Liver (tissue), 9 donors: ENCODE data around the gene KSR2. TPM values are rescaled to one million over a fixed set of nuclear protein-coding genes. Genes with fewer than 3 reads are reported as not detected.

ENCODE experiments used
- DNase-seq: peaks from one replicate; pipeline ENCODE4 v3.0.0-alpha.2; 2017; ENCODE audit warnings: low spot score
- H3K27ac ChIP-seq, 2 donors: one replicate each; pipeline ENCODE4 v1.7.0; 2013; ENCODE audit warnings: inconsistent platforms in 2 of 2, low read length in 2 of 2, control low read depth in 1 of 2, low read depth in 1 of 2, mild to moderate bottlenecking in 1 of 2
- H3K27me3 ChIP-seq, 4 donors: one replicate each; pipeline versions ENCODE4 v1.6.1 to v1.7.0; 2013; ENCODE audit warnings: low read length in 3 of 4, inconsistent platforms in 1 of 4, mild to moderate bottlenecking in 1 of 4, moderate library complexity in 1 of 4; ENCODE audit not compliant: control insufficient read depth in 4 of 4, insufficient read depth in 4 of 4
- H3K36me3 ChIP-seq, 4 donors: one replicate each; pipeline versions ENCODE4 v1.6.1 to v1.7.0; 2013; ENCODE audit warnings: low read length in 3 of 4, mild to moderate bottlenecking in 3 of 4, low read depth in 1 of 4, moderate library complexity in 1 of 4; ENCODE audit not compliant: control insufficient read depth in 4 of 4, insufficient read depth in 3 of 4
- H3K4me1 ChIP-seq, 4 donors: one replicate each; pipeline versions ENCODE4 v1.6.1 to v1.7.0; 2013; ENCODE audit warnings: low read length in 3 of 4, mild to moderate bottlenecking in 3 of 4, moderate library complexity in 1 of 4; ENCODE audit not compliant: control insufficient read depth in 4 of 4, insufficient read depth in 4 of 4
- H3K4me3 ChIP-seq, 3 donors: one replicate each; pipeline versions ENCODE4 v1.6.1 to v1.7.0; 2013; ENCODE audit warnings: low read length in 3 of 3, control low read depth in 1 of 3, low read depth in 1 of 3, mild to moderate bottlenecking in 1 of 3
- H3K9ac ChIP-seq, 2 donors: one replicate each; pipeline ENCODE4 v1.7.0; 2013; ENCODE audit warnings: low read length in 2 of 2, mild to moderate bottlenecking in 2 of 2, moderate library complexity in 2 of 2, control low read depth in 1 of 2, low read depth in 1 of 2
- H3K9me3 ChIP-seq, 4 donors: one replicate each; pipeline versions ENCODE4 v1.6.1 to v1.7.0; 2013; ENCODE audit warnings: low read length in 3 of 4; ENCODE audit not compliant: control insufficient read depth in 4 of 4
- EGR1 ChIP-seq, 2 donors: IDR thresholded peaks; 2 replicates each; pipeline ENCODE4 v1.6.1; 2016 to 2018; ENCODE audit warnings: antibody characterized with exemption in 2 of 2, low read depth in 2 of 2
- FOXA1 ChIP-seq: IDR thresholded peaks from 2 replicates; pipeline ENCODE4 v1.6.1; 2016; ENCODE audit warnings: antibody characterized with exemption
- FOXA2 ChIP-seq: IDR thresholded peaks from 2 replicates; pipeline ENCODE4 v1.6.1; 2016; ENCODE audit warnings: antibody characterized with exemption
- GABPA ChIP-seq, 2 donors: IDR thresholded peaks in 1 of 2; conservative IDR thresholded peaks in 1 of 2; 2 replicates each; pipeline ENCODE4 v1.6.1; 2016; ENCODE audit warnings: antibody characterized with exemption in 2 of 2, mild to moderate bottlenecking in 1 of 2, moderate library complexity in 1 of 2
- HNF4G ChIP-seq: IDR thresholded peaks from 2 replicates; pipeline ENCODE4 v1.6.1; 2016; ENCODE audit warnings: antibody characterized with exemption
- JUND ChIP-seq, 2 donors: IDR thresholded peaks; 2 replicates each; pipeline ENCODE4 v1.6.1; 2016; ENCODE audit warnings: antibody characterized with exemption in 2 of 2
- RAD21 ChIP-seq, 2 donors: IDR thresholded peaks; 2 replicates each; pipeline ENCODE4 v1.6.1; 2016; ENCODE audit warnings: antibody characterized with exemption in 2 of 2, mild to moderate bottlenecking in 2 of 2
- RXRA ChIP-seq, 2 donors: IDR thresholded peaks; 2 replicates each; pipeline ENCODE4 v1.6.1; 2017 to 2018; ENCODE audit warnings: antibody characterized with exemption in 2 of 2, mild to moderate bottlenecking in 1 of 2
- SP1 ChIP-seq: IDR thresholded peaks from 2 replicates; pipeline ENCODE4 v1.6.1; 2018; ENCODE audit warnings: antibody characterized with exemption, mild to moderate bottlenecking
- WGBS: extraction: QIAGEN DNeasy Blood & Tissue Kit; methylation state at CpG from one replicate; pipeline ENCODE4 v1.1.7; 2013; 5-methylcytosine and 5-hydroxymethylcytosine counted together
- polyA plus RNA-seq, 2 donors: library from polyadenylated mRNA; stranded (reverse) in 1 of 2; unstranded in 1 of 2; fragments of 200-250 nt in 1 of 2; fragments of >200 nt in 1 of 2; fragmentation: Nextera tagmentation in 1 of 2; extraction: Ambion mirVana in 1 of 2; gene quantifications; one replicate each; pipeline versions ENCODE4 v1.2.1 to v1.2.3, GENCODE V29; 2013 to 2015
- total RNA-seq, 2 donors: library from RNA; depleted of rRNA; stranded (reverse); fragments of >200 nt; gene quantifications; one replicate each; pipeline ENCODE4 v1.2.3, GENCODE V29; 2014
- TF ChIP-seq, protein P1 (sequence below): IDR thresholded peaks from 2 replicates; pipeline ENCODE4 v1.6.1; 2016; ENCODE audit warnings: antibody characterized with exemption
- TF ChIP-seq, protein P2 (sequence below): IDR thresholded peaks from 2 replicates; pipeline ENCODE4 v1.6.1; 2016; ENCODE audit warnings: antibody characterized with exemption
- TF ChIP-seq, protein P3 (sequence below): fragments of 150-350 bp; IDR thresholded peaks from 2 replicates; pipeline ENCODE4 v1.5.1; 2017; ENCODE audit warnings: improper control_type of control experiment, low read depth, low read length; ENCODE audit not compliant: missing input control
- TF ChIP-seq, protein P4 (sequence below): IDR thresholded peaks from 2 replicates; pipeline ENCODE4 v1.6.1; 2016; ENCODE audit warnings: antibody characterized with exemption
- TF ChIP-seq, protein P5 (sequence below): IDR thresholded peaks from 2 replicates; pipeline ENCODE4 v1.6.1; 2016; ENCODE audit warnings: antibody characterized with exemption, mild to moderate bottlenecking
- donor health status: healthy.
- donor health status: healthy.
- donor health status: healthy.
- donor health status: healthy.
- donor health status: healthy.

Gene KSR2
- total and polyA plus RNA-seq, 4 donors: under 0.01 to 0.02 (median under 0.01) TPM; not detected in 1

DNA sequence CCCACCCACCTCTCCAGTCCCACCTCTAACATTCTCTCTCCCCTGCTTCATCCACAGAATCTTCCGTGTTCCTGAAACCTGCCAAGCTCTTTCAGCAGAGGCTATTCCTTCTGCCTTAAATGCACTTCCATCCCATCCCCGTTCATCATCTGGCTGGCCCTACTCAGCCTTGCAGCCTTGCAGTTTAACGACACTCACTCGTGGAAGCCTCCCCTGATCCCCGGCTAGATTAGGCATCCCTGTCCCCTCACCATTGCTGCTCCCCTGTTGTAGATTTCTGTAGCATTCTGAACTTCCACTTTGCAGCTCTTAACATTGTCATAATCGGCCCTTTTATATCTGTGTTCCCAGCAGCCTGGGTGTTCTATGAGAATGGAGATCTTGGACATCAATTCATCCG lies 326.9 kb downstream of the KSR2 start:
- Histone ChIP-seq H3K4me3 (no peak overlapping the region), H3K36me3 (no peaks in the 10 kb centered on the region), H3K27ac (no peak overlapping the region), H3K4me1 (no peaks in the 10 kb centered on the region), H3K27me3 (no peaks in the 10 kb centered on the region), H3K9me3 (peaks cover 0 to 7% (median 4%) of the 10 kb centered on the region in 4 donors), H3K9ac (no peak overlapping the region)
- 75% methylated on average over 7 of the region's 7 CpGs for WGBS
- TF ChIP-seq HNF4G (no peak), JUND (IDR thresholded peaks at IDR 0.05) (no peak), FOXA2 (no peak), RXRA (IDR thresholded peaks at IDR 0.05) (no peak), SP1 (no peak), FOXA1 (no peak)
- TF ChIP-seq, protein P1, sequence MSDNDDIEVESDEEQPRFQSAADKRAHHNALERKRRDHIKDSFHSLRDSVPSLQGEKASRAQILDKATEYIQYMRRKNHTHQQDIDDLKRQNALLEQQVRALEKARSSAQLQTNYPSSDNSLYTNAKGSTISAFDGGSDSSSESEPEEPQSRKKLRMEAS: no peak
- TF ChIP-seq, protein P2, sequence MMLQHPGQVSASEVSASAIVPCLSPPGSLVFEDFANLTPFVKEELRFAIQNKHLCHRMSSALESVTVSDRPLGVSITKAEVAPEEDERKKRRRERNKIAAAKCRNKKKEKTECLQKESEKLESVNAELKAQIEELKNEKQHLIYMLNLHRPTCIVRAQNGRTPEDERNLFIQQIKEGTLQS: no peak
- TF ChIP-seq, protein P3, sequence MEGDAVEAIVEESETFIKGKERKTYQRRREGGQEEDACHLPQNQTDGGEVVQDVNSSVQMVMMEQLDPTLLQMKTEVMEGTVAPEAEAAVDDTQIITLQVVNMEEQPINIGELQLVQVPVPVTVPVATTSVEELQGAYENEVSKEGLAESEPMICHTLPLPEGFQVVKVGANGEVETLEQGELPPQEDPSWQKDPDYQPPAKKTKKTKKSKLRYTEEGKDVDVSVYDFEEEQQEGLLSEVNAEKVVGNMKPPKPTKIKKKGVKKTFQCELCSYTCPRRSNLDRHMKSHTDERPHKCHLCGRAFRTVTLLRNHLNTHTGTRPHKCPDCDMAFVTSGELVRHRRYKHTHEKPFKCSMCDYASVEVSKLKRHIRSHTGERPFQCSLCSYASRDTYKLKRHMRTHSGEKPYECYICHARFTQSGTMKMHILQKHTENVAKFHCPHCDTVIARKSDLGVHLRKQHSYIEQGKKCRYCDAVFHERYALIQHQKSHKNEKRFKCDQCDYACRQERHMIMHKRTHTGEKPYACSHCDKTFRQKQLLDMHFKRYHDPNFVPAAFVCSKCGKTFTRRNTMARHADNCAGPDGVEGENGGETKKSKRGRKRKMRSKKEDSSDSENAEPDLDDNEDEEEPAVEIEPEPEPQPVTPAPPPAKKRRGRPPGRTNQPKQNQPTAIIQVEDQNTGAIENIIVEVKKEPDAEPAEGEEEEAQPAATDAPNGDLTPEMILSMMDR: no peak
- no peak for DNase-seq

DNA sequence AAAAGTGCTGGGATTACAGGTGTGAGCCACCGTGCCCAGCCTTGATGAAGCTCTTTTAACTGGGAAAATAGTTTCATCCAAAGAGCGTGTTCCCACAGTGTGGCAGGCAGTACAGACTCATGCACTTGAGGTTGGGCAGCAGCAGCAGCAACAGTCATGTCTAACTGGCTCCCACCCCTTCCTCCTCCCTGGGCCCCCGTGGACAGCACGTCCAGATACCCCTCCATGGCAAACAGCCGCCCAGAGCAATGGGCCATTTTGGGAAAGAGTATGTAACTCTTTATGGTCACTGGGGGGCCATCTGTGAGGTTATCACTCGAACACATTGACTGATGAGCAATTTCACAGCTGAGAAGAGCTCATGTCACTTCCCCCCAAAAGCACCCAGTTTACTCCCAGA lies 328.3 kb downstream of the KSR2 start:
- Histone ChIP-seq H3K9me3 (peaks cover 0 to 7% (median 4%) of the 10 kb centered on the region in 4 donors), H3K27ac (no peak overlapping the region)
- WGBS: 82% methylated on average over 6 of the region's 6 CpGs

More for the DNA sequence above, 328.3 kb downstream of the KSR2 start:
- no peaks in the 10 kb centered on the region for H3K27me3 ChIP-seq
- no peaks in the 10 kb centered on the region for H3K4me1 ChIP-seq
- TF ChIP-seq, protein P4, sequence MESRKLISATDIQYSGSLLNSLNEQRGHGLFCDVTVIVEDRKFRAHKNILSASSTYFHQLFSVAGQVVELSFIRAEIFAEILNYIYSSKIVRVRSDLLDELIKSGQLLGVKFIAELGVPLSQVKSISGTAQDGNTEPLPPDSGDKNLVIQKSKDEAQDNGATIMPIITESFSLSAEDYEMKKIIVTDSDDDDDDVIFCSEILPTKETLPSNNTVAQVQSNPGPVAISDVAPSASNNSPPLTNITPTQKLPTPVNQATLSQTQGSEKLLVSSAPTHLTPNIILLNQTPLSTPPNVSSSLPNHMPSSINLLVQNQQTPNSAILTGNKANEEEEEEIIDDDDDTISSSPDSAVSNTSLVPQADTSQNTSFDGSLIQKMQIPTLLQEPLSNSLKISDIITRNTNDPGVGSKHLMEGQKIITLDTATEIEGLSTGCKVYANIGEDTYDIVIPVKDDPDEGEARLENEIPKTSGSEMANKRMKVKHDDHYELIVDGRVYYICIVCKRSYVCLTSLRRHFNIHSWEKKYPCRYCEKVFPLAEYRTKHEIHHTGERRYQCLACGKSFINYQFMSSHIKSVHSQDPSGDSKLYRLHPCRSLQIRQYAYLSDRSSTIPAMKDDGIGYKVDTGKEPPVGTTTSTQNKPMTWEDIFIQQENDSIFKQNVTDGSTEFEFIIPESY: no peak
- TF ChIP-seq EGR1 (IDR thresholded peaks at IDR 0.05; ENCODE audit: low read depth in 2 of 2) (no peak), GABPA (IDR thresholded peaks at IDR 0.05 in 1 of 2, conservative IDR thresholded peaks at IDR 0.05 in 1 of 2) (no peak), RAD21 (IDR thresholded peaks at IDR 0.05) (no peak)
- TF ChIP-seq, protein P5, sequence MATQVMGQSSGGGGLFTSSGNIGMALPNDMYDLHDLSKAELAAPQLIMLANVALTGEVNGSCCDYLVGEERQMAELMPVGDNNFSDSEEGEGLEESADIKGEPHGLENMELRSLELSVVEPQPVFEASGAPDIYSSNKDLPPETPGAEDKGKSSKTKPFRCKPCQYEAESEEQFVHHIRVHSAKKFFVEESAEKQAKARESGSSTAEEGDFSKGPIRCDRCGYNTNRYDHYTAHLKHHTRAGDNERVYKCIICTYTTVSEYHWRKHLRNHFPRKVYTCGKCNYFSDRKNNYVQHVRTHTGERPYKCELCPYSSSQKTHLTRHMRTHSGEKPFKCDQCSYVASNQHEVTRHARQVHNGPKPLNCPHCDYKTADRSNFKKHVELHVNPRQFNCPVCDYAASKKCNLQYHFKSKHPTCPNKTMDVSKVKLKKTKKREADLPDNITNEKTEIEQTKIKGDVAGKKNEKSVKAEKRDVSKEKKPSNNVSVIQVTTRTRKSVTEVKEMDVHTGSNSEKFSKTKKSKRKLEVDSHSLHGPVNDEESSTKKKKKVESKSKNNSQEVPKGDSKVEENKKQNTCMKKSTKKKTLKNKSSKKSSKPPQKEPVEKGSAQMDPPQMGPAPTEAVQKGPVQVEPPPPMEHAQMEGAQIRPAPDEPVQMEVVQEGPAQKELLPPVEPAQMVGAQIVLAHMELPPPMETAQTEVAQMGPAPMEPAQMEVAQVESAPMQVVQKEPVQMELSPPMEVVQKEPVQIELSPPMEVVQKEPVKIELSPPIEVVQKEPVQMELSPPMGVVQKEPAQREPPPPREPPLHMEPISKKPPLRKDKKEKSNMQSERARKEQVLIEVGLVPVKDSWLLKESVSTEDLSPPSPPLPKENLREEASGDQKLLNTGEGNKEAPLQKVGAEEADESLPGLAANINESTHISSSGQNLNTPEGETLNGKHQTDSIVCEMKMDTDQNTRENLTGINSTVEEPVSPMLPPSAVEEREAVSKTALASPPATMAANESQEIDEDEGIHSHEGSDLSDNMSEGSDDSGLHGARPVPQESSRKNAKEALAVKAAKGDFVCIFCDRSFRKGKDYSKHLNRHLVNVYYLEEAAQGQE: no peak
- DNase-seq: no peak
- H3K9ac ChIP-seq: no peak overlapping the region
- no peaks in the 10 kb centered on the region for H3K36me3 ChIP-seq
- no peak overlapping the region for H3K4me3 ChIP-seq
